ENCODE data around the gene EPB41L5. TPM values are rescaled to one million over a fixed set of nuclear protein-coding genes. Genes with fewer than 3 reads are reported as not detected.

EPB41L5 gene
- total and polyA plus RNA-seq, 4 donors, result 19.7 to 88.4 (median 30.3) TPM

DNA sequence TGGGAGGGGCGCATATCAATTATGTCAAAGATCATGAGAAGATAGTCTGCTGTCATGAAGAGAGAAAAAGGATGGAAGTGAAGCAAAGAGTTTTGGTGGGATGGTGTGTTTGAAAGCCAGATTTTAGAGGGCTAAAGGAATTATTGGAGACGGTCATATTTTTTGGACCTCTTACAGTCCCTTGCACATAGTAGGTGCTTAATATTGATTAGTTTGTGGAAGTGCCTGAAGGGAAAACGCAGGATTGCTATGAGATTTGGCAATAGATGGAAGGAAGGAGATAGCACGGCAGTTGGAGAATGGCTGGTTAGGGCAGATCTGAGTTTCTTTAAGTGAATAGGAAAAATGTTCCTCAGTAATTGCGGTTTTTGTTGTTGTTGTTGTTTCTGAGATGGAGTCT is 15.9 kb downstream of the EPB41L5 start:
- DNase-seq (ENCODE audit: low spot score), result no peak
- Histone ChIP-seq H3K9me3 (ENCODE audit: control insufficient read depth in 4 of 4, low read length in 3 of 4) (no peaks in the 10 kb centered on the region), H3K27ac (ENCODE audit: low read depth in 1 of 2, low read length in 2 of 2) (no peak overlapping the region), H3K9ac (ENCODE audit: low read depth in 1 of 2, low read length in 2 of 2) (no peak overlapping the region), H3K27me3 (ENCODE audit: control insufficient read depth in 4 of 4, insufficient read depth in 4 of 4, low read length in 3 of 4) (no peaks in the 10 kb centered on the region), H3K4me3 (ENCODE audit: low read depth in 1 of 3, low read length in 3 of 3) (no peak overlapping the region), H3K4me1 (ENCODE audit: control insufficient read depth in 4 of 4, insufficient read depth in 4 of 4, low read length in 3 of 4) (peaks cover 0 to 6% (median 3%) of the 10 kb centered on the region in 4 donors), H3K36me3 (ENCODE audit: control insufficient read depth in 4 of 4, insufficient read depth in 3 of 4, low read depth in 1 of 4, low read length in 3 of 4) (no peaks in the 10 kb centered on the region)
- no peak for TF ChIP-seq RAD21 (IDR thresholded peaks at IDR 0.05)
- no peak for TF ChIP-seq CTCF (IDR thresholded peaks at IDR 0.05; ENCODE audit: low read depth, low read length, missing input control)
- no peak for TF ChIP-seq FOXA2 (IDR thresholded peaks at IDR 0.05)
- no peak for TF ChIP-seq HNF4G (IDR thresholded peaks at IDR 0.05)
- no peak for TF ChIP-seq GABPA (IDR thresholded peaks at IDR 0.05 in 1 of 2, conservative IDR thresholded peaks at IDR 0.05 in 1 of 2)
- no peak for TF ChIP-seq MAX (IDR thresholded peaks at IDR 0.05)
- TF ChIP-seq ATF3 (IDR thresholded peaks at IDR 0.05), result no peak
- TF ChIP-seq, protein P1, sequence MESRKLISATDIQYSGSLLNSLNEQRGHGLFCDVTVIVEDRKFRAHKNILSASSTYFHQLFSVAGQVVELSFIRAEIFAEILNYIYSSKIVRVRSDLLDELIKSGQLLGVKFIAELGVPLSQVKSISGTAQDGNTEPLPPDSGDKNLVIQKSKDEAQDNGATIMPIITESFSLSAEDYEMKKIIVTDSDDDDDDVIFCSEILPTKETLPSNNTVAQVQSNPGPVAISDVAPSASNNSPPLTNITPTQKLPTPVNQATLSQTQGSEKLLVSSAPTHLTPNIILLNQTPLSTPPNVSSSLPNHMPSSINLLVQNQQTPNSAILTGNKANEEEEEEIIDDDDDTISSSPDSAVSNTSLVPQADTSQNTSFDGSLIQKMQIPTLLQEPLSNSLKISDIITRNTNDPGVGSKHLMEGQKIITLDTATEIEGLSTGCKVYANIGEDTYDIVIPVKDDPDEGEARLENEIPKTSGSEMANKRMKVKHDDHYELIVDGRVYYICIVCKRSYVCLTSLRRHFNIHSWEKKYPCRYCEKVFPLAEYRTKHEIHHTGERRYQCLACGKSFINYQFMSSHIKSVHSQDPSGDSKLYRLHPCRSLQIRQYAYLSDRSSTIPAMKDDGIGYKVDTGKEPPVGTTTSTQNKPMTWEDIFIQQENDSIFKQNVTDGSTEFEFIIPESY (IDR thresholded peaks at IDR 0.05), result no peak
- TF ChIP-seq HNF4A (conservative IDR thresholded peaks at IDR 0.05), result no peak
- no peak for TF ChIP-seq TAF1 (conservative IDR thresholded peaks at IDR 0.05)
- no peak for TF ChIP-seq FOXA1 (IDR thresholded peaks at IDR 0.05)
- TF ChIP-seq, protein P2, sequence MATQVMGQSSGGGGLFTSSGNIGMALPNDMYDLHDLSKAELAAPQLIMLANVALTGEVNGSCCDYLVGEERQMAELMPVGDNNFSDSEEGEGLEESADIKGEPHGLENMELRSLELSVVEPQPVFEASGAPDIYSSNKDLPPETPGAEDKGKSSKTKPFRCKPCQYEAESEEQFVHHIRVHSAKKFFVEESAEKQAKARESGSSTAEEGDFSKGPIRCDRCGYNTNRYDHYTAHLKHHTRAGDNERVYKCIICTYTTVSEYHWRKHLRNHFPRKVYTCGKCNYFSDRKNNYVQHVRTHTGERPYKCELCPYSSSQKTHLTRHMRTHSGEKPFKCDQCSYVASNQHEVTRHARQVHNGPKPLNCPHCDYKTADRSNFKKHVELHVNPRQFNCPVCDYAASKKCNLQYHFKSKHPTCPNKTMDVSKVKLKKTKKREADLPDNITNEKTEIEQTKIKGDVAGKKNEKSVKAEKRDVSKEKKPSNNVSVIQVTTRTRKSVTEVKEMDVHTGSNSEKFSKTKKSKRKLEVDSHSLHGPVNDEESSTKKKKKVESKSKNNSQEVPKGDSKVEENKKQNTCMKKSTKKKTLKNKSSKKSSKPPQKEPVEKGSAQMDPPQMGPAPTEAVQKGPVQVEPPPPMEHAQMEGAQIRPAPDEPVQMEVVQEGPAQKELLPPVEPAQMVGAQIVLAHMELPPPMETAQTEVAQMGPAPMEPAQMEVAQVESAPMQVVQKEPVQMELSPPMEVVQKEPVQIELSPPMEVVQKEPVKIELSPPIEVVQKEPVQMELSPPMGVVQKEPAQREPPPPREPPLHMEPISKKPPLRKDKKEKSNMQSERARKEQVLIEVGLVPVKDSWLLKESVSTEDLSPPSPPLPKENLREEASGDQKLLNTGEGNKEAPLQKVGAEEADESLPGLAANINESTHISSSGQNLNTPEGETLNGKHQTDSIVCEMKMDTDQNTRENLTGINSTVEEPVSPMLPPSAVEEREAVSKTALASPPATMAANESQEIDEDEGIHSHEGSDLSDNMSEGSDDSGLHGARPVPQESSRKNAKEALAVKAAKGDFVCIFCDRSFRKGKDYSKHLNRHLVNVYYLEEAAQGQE (IDR thresholded peaks at IDR 0.05), result no peak
- no peak for TF ChIP-seq EGR1 (IDR thresholded peaks at IDR 0.05; ENCODE audit: low read depth in 2 of 2)
- TF ChIP-seq JUND (IDR thresholded peaks at IDR 0.05), result no peak
- no peak for TF ChIP-seq YY1 (IDR thresholded peaks at IDR 0.05)
- TF ChIP-seq SP1 (IDR thresholded peaks at IDR 0.05), result no peak
- no peak for TF ChIP-seq RXRA (IDR thresholded peaks at IDR 0.05)
- TF ChIP-seq NR2F2 (IDR thresholded peaks at IDR 0.05), result no peak
- WGBS, result 90% methylated on average over 5 of the region's 5 CpGs

Data from liver (tissue), 9 donors.